NCI-H128 (cell line): ENCODE measurements around the gene PSPC1.

ENCODE experiments used
- DNase-seq: peaks from one replicate; lab custom pipeline; 2025; ENCODE audit not compliant: unreplicated experiment; lab: John Stamatoyannopoulos, UW

Gene PSPC1

DNA sequence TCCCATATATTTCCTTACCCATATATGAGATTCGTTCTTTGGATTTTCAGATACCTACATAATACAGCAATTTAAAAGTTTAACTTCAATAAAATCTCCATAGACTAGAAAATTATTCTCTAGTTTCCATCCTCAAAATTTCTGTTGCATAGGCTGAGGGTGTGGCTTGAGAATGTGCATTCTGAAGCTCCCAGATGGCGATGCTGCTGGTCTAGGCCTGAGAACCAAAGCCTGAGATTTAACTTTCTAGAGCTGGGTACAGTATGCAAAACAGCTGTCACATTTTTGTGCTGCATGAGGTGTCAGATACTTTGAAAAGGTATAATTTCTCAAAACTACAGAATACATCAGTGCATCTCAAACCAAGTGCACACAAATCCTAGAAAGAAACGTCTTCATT is 106.6 kb downstream of the PSPC1 start:
- DNase-seq, result no peak

DNA sequence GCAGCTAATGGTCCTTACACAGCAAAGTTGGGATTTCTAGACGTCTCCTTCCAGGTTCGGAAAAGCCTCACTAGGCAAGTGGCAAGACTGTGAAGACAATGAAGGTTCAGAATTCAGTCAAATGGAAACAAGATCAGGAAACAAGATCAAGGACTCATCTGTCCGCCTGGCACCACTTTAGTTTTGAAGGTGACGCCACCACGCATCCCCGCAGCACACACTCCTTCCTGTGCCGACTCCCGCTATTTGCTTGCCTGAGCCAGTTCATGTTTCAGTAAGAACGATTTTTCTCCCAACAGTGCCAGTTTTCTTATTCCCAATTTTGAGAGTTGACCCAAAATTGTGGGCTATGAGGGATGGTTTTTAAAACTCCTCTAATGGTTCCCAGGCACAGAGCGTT is 107.8 kb downstream of the PSPC1 start:
- DNase-seq, result no peak

DNA sequence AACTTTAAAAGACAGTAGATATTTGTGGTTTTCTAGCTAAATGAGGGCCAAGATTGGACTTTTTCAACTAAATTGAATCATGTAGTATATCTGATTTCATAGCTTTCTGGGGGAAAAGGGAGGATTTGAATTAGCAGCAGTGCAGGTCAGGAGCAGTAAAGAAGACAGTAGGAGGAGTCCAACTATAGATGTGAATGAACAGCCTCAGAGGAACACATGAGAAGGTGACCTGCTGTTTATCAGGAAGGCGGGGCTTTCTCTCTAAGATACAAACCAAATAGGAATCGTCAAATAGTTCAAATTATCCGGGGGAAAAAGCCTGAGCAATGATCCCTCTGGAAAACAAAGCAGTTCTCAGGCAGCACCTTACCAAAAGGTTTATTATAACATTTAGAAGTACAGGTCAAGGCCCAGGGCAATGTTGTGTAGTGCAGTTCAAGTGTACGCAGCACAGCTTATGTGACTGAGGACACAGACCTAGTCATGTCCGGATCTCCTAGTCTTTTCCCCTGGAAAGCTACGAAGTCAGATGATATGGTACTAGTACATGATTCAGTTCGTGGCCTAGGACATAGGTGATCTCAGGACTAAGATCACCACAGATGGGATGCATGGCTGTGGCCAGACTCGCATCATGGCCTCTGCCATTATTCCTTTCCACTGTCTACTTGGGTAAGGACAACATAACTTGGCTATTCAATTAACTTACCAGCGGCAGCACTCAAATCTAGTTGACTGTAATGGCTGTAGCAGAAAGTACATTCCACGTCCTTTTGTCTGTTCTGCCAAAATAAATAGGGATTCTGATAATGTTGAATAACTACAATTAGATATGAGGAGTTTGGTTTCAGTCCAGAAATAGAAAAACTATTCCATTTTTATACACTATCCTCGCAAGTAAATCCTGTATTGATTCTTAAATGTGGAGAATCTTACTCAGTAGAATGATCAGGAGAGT is 109.0 kb downstream of the PSPC1 start:
- no peak for DNase-seq

DNA sequence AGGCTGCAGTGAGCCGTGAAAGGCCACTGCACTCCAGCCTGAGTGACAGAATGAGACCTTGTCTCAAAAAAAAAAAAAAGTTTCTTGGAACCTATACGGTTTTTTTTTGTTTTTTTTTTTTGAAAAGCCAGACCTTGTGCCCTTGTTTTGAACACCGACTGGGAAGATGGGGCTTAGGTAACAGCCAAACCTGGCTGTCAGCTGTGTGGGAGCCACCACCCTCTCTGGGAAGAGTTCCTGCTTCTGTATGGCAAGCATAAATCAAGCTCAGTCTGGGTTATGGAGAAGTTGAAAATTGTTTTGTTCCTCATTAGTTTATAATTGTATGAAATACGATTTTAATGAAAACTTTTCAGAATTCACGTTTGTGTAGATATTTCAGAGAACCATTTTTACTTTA is 109.8 kb downstream of the PSPC1 start:
- no peak for DNase-seq

DNA sequence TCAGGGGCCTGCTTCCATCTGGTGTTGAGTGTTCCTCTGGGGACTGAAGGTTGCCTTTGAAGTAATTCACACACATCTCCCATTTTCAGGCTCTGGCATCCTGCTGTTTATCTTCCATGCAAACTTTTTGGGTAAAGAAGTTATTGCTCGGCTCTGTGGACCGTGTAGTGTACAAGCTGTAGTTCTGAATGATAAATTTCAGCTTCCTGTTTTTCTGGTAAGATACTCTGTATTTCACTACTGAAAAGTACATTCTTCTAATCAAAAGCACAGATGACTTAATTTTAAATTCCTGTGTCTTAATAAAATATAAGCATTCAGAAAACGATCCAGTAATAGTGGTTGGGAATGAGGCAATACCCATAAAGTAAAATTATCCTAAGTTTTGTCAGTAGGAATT is 112.6 kb downstream of the PSPC1 start:
- DNase-seq, result no peak

DNA sequence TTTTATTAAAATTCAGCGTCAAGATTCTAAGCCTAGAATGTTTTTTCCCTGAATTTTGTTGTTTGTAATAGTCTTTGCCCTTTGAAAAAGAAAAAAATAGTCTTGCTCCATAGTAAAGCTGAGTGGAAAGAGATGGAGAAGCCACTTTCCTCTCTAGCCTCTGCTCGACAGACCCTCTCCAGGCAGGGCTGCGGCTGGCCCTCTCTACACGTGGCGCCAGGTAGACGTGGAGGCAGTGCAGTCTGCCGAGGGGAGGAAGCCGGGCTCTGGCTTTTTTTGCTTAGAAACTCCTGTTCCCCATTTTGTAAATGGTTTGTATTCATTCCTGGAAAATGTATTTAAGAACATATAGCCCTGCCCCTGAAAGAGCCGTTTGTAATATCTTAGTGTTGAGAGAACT is 114.0 kb downstream of the PSPC1 start:
- no peak for DNase-seq

DNA sequence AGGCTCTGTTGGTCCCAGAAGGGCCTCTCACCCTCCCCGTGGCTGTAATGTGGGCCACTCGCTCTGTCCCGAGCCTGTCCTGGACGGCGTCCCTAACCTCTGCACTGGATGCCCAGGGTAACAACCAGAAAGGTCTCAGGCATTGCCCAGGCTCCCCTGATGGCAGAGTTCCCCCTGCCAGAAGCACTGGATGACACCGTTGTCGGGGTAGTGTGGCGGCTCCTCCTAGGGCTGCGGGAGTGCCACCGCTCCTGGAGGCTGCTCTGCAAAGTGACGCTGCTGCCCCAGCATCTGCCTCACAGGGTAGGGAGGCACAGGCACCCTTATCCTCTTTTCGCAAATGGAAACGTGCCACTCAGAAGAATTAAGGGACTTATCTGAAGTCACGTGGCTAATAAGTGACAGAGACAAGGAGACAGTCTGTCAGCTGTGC is 117.3 kb downstream of the PSPC1 start:
- DNase-seq, result no peak

DNA sequence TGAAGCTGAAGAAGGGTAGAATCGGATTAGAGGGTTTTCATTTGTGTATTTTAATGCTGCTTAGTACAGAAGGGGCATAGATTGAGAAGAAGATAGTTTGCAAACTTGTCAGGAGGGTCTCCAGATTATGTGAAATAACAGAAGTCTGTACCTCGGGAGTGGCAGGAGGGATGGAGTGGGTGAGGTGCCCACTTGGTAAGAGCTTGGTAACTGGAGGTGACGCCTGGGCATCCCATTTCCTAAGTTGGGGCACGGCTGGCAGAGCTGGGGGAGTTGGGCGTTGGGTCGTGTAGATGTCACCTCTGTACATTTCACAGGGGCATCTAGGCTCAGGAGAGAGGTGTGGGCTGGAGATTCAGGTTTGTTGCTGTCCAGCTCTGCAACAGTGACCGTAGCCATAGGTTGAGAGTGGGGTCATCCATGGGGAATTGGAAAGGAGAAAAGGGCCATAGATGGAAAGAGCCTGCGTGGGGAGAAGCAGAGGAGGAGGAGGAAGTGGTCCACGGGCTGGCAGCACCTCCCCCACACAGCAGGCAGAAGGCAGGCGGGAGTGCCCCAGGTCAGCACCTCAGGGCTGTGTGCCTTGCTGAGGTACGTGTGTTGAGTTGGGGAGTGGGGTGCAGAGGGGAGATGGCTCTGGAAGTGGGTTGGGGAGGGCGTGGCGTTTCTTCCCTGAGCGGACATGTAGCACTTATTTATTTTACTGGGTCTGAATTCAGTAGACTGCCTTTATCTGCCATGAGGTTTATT is 118.1 kb downstream of the PSPC1 start:
- no peak for DNase-seq

DNA sequence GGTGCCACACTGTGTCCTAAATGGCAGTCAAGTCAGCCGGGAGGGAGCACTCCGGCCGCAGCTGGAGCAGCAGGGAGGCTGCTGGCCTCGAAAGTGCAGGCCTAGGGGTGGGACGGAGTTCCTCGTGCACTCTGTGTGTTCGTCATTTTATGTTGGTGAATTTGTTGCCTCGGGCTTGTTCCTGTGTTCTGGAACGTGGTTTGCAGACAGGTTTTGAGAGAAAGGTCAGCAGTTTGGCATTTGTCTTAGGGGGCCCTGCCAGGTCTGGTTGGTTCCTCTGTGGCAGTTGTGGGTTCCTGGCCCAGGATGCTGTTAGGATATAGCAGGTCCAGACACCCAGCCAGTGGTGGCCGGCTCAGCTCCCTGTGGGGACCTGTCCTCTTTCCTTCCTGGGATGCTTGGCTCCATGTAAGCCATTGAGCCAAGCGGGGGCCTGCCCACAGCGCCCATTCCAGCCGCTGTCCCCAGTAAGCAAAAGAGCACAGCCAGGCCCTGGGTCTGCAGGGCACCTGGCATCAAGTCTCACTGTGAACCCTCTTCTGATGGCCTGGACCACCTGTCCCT is 119.2 kb downstream of the PSPC1 start:
- DNase-seq, result no peak

DNA sequence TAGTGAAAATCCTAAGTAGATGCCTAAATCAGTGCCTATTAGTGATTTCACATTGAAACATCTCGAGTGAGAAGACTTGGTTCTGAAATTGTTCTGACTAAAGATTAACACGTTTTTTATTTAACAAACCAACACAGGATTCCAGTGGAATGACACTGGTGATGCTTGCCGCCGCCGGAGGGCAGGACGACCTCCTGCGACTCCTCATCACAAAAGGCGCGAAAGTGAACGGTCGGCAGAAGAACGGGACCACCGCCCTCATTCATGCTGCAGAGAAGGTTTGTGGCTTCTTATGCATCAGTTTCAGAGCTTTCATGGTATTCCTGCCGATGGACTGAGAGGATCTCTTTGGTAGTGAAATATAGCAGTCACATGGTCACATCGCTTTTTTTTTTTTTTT is 121.2 kb downstream of the PSPC1 start:
- no peak for DNase-seq

DNA sequence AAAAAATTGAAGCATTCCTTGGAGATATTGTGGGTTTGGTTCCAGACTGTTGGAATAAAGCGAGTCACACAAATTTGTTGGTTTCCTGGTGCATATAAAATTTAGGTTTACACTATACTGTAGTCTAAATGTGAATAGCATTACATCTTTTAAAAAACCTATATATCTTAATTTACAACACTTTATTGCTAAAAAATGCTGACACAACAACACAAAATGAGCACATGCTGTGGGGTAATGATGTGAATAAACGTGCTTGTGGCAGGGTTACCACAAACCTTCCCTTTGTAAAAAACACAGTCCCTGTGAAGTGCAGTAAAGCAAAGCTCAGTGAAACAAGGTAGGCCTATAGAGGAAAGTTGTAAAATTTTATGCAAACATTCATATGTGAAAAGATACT is 121.6 kb downstream of the PSPC1 start:
- DNase-seq, result no peak

DNA sequence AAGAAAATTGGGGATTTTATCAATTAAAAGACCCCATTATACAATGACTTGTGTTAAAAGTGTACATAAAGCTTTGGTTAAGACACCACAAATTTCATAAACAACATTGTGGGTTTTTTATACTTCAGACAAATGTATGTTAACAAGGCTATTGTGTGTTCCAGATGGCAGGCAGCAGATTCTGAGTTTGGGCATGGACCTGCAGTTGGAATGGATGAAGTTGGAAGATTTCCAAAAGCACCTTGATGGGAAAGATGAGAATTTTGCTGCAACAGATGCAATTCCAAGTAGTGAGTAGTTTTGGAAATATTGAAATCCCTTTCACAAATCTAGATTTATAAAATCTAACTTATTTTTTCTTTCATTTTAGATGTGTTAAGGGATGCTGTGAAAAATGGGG is 123.9 kb downstream of the PSPC1 start:
- no peak for DNase-seq

DNA sequence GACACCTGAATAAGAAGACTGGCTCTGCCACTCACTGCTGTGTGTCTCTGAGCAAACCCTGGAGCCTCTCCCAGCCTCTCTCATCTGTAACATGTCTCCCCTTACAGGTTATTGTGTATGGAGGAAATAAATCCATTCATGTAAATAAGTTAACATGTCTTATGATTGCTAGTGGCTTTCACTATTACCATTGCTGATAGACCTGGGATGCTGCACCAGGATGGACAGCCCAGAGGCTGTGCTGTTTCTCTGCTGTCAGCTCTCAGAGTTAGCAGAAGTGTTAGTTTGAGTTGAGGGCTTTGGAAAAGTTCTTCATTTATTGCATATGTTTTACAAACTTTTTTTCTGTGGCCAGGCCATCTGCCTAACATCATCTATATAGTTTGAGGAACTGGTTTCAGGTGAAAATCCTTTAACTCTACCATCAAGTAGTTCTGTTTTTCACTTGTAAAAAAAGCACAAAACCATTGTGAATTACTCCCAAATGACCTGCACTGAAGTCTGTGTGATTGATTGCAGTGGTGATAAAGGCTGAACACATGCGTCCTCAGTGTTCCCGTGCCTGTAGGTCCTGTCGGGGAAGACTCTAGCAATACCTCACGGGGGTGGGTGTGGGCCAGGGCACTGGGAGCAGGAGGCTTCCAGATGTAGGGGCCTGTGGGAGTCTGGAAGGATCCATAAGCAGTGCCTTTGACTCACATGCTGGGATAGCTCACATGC is 124.7 kb downstream of the PSPC1 start:
- DNase-seq, result no peak
